Activated CD4-positive, alpha-beta memory T cell treated with anti-CD3 and anti-CD28 coated beads for 36 hours (primary cell): ENCODE results near the gene ENOX2. TPM values are rescaled to one million over a fixed set of nuclear protein-coding genes. Genes with fewer than 3 reads are reported as not detected.
"Not testable (repeated sequence)": the region's sequence is repeated elsewhere in the genome, so short reads cannot be mapped to it uniquely, and the experiment has no call there.

Experiments used
- CTCF ChIA-PET: fragments of 350-600 bp; sonication (Branson Sonifier 250); formaldehyde crosslinking; loops from one replicate; lab custom pipeline; 2021; ENCODE audit warnings: antibody characterized with exemption, inconsistent platforms; lab: Charles Lee
- POLR2A ChIA-PET: fragments of 350-600 bp; sonication (Branson Sonifier 250); formaldehyde crosslinking; loops from one replicate; lab custom pipeline; 2021; ENCODE audit warnings: antibody characterized with exemption; lab: Charles Lee
- DNase-seq: peaks from one replicate; pipeline ENCODE4 v3.0.0-alpha.2; 2020
- H3K27ac Mint-ChIP-seq: one replicate; pipeline ENCODE4 v1.8.0; 2021; ENCODE audit warnings: mixed read lengths
- H3K27me3 Mint-ChIP-seq: one replicate; pipeline ENCODE4 v1.8.0; 2021; ENCODE audit warnings: mixed read lengths
- H3K36me3 Mint-ChIP-seq: one replicate; pipeline ENCODE4 v1.8.0; 2021; ENCODE audit warnings: mixed read lengths
- H3K4me1 Mint-ChIP-seq: one replicate; pipeline ENCODE4 v1.8.0; 2021; ENCODE audit warnings: low read depth, mixed read lengths
- H3K4me3 Mint-ChIP-seq: one replicate; pipeline ENCODE4 v1.8.0; 2021; ENCODE audit warnings: mild to moderate bottlenecking, mixed read lengths
- H3K9me3 Mint-ChIP-seq: one replicate; pipeline ENCODE4 v1.8.0; 2021; ENCODE audit warnings: mixed read lengths
- intact Hi-C: fragments of 100-400 bp; cut with micrococcal nuclease; formaldehyde crosslinking; loops from one replicate; pipeline ENCODE4 v1.15.1; 2023
- total RNA-seq, 2 experiments: library from RNA; stranded (reverse); gene quantifications; one replicate each; pipeline ENCODE4 v1.2.3, GENCODE V29; 2021

The ENOX2 gene
- total RNA-seq, 2 experiments from 2014 or later, result 12.3 to 13.3 TPM

- ChIA-PET CTCF (no interaction called here), POLR2A (no interaction called here)
- H3K27ac Mint-ChIP-seq, result no peak overlapping the region
- no peaks in the 10 kb centered on the region for H3K27me3 Mint-ChIP-seq
- no peaks in the 10 kb centered on the region for H3K36me3 Mint-ChIP-seq
- peaks cover 5% of the 10 kb centered on the region for H3K4me1 Mint-ChIP-seq
- intact Hi-C loops, result no loop called here
- H3K9me3 Mint-ChIP-seq, result no peaks in the 10 kb centered on the region
- no peak for DNase-seq
- H3K4me3 Mint-ChIP-seq, result no peak overlapping the region
These were observed 68.9 kb downstream of the ENOX2 start for GRCh38 chrX:130834149-130834548.

- H3K36me3 Mint-ChIP-seq, result no peaks in the 10 kb centered on the region
- peaks cover 5% of the 10 kb centered on the region for H3K4me1 Mint-ChIP-seq
- no peak overlapping the region for H3K27ac Mint-ChIP-seq
- H3K27me3 Mint-ChIP-seq, result no peaks in the 10 kb centered on the region
- CTCF ChIA-PET, result no interaction called here
- intact Hi-C loops, result no loop called here
- no peaks in the 10 kb centered on the region for H3K9me3 Mint-ChIP-seq
- POLR2A ChIA-PET, result no interaction called here
- DNase-seq, result no peak
- no peak overlapping the region for H3K4me3 Mint-ChIP-seq
These were observed 71.7 kb downstream of the ENOX2 start for GRCh38 chrX:130831347-130831722.

- Mint-ChIP-seq H3K27ac (no peak overlapping the region), H3K4me1 (peaks cover 5% of the 10 kb centered on the region), H3K27me3 (no peaks in the 10 kb centered on the region), H3K4me3 (no peak overlapping the region), H3K36me3 (no peaks in the 10 kb centered on the region), H3K9me3 (no peaks in the 10 kb centered on the region)
- intact Hi-C loops, result no loop called here
- CTCF ChIA-PET, result no interaction called here
- POLR2A ChIA-PET, result no interaction called here
- no peak for DNase-seq
These were observed 72.2 kb downstream of the ENOX2 start for GRCh38 chrX:130830599-130831346.

GRCh38 chrX:130829526-130830515, 73.2 kb downstream of the ENOX2 start:
- ChIA-PET POLR2A (no interaction called here), CTCF (no interaction called here)
- Mint-ChIP-seq H3K27ac (no peak overlapping the region), H3K36me3 (no peaks in the 10 kb centered on the region), H3K27me3 (no peaks in the 10 kb centered on the region), H3K4me3 (no peak overlapping the region), H3K9me3 (no peaks in the 10 kb centered on the region), H3K4me1 (peaks cover 5% of the 10 kb centered on the region)
- no peak for DNase-seq
- intact Hi-C loops, result no loop called here

- H3K36me3 Mint-ChIP-seq, result no peaks in the 10 kb centered on the region
- H3K27me3 Mint-ChIP-seq, result no peaks in the 10 kb centered on the region
- peaks cover 5% of the 10 kb centered on the region for H3K4me1 Mint-ChIP-seq
- no peak for DNase-seq
- intact Hi-C loops, result no loop called here
- H3K4me3 Mint-ChIP-seq, result no peak overlapping the region
- no peak overlapping the region for H3K27ac Mint-ChIP-seq
- ChIA-PET CTCF (no interaction called here), POLR2A (interaction anchor here (0.6 kb wide), 1 partner anchor 561 kb away, joined by 3 read pairs; no protein-coding TSS in a partner anchor)
- H3K9me3 Mint-ChIP-seq, result no peaks in the 10 kb centered on the region
These were observed 74.4 kb downstream of the ENOX2 start for GRCh38 chrX:130828641-130829040.

GRCh38 chrX:130827648-130828047, 75.4 kb downstream of the ENOX2 start:
- no peaks in the 10 kb centered on the region for H3K36me3 Mint-ChIP-seq

GRCh38 chrX:130826249-130826648, 76.8 kb downstream of the ENOX2 start:
- H3K27ac Mint-ChIP-seq, result no peak overlapping the region
- H3K9me3 Mint-ChIP-seq, result no peaks in the 10 kb centered on the region
- intact Hi-C loops, result no loop called here
- no peaks in the 10 kb centered on the region for H3K27me3 Mint-ChIP-seq
- DNase-seq, result no peak
- no peaks in the 10 kb centered on the region for H3K4me1 Mint-ChIP-seq
- CTCF ChIA-PET, result no interaction called here
- POLR2A ChIA-PET, result no interaction called here
- H3K36me3 Mint-ChIP-seq, result no peaks in the 10 kb centered on the region
- no peak overlapping the region for H3K4me3 Mint-ChIP-seq

More at GRCh38 chrX:130827648-130828047, 75.4 kb downstream of the ENOX2 start:
- no peak overlapping the region for H3K4me3 Mint-ChIP-seq
- CTCF ChIA-PET, result no interaction called here
- DNase-seq, result no peak
- no peaks in the 10 kb centered on the region for H3K9me3 Mint-ChIP-seq
- POLR2A ChIA-PET, result no interaction called here
- intact Hi-C loops, result no loop called here
- no peaks in the 10 kb centered on the region for H3K27me3 Mint-ChIP-seq
- H3K4me1 Mint-ChIP-seq, result no peaks in the 10 kb centered on the region
- no peak overlapping the region for H3K27ac Mint-ChIP-seq

GRCh38 chrX:130825525-130825924, 77.5 kb downstream of the ENOX2 start:
- no peak overlapping the region for H3K27ac Mint-ChIP-seq
- intact Hi-C loops, result no loop called here
- ChIA-PET CTCF (no interaction called here), POLR2A (no interaction called here)
- DNase-seq, result no peak
- no peak overlapping the region for H3K4me3 Mint-ChIP-seq
- peaks cover 2% of the 10 kb centered on the region for H3K9me3 Mint-ChIP-seq
- no peaks in the 10 kb centered on the region for H3K27me3 Mint-ChIP-seq
- no peaks in the 10 kb centered on the region for H3K4me1 Mint-ChIP-seq
- no peaks in the 10 kb centered on the region for H3K36me3 Mint-ChIP-seq

- intact Hi-C loops, DNase-seq, H3K4me3 Mint-ChIP-seq, CTCF ChIA-PET, H3K27me3 Mint-ChIP-seq, POLR2A ChIA-PET, H3K4me1 Mint-ChIP-seq, H3K36me3 Mint-ChIP-seq, H3K27ac Mint-ChIP-seq, H3K9me3 Mint-ChIP-seq: not testable (repeated sequence)
These were observed 83.6 kb downstream of the ENOX2 start for GRCh38 chrX:130819367-130819766.

- DNase-seq, H3K4me3 Mint-ChIP-seq, H3K4me1 Mint-ChIP-seq, H3K27ac Mint-ChIP-seq, POLR2A ChIA-PET, CTCF ChIA-PET, intact Hi-C loops, H3K36me3 Mint-ChIP-seq, H3K27me3 Mint-ChIP-seq: not testable (repeated sequence)
- peaks cover 11% of the 10 kb centered on the region for H3K9me3 Mint-ChIP-seq
These were observed 89.1 kb downstream of the ENOX2 start for GRCh38 chrX:130813932-130814331.

- intact Hi-C loops, result no loop called here
- Mint-ChIP-seq H3K27me3 (no peaks in the 10 kb centered on the region), H3K9me3 (peaks cover 7% of the 10 kb centered on the region), H3K4me1 (no peaks in the 10 kb centered on the region), H3K36me3 (peaks cover 7% of the 10 kb centered on the region), H3K27ac (no peak overlapping the region), H3K4me3 (no peak overlapping the region)
- DNase-seq, result no peak
- CTCF ChIA-PET, result no interaction called here
- POLR2A ChIA-PET, result no interaction called here
These were observed 92.4 kb downstream of the ENOX2 start for GRCh38 chrX:130810561-130810960.

- no peaks in the 10 kb centered on the region for H3K36me3 Mint-ChIP-seq
- CTCF ChIA-PET, result no interaction called here
- H3K4me3 Mint-ChIP-seq, result no peak overlapping the region
- intact Hi-C loops, result no loop called here
- no peaks in the 10 kb centered on the region for H3K9me3 Mint-ChIP-seq
- DNase-seq, result no peak
- H3K27me3 Mint-ChIP-seq, result no peaks in the 10 kb centered on the region
- POLR2A ChIA-PET, result no interaction called here
- H3K27ac Mint-ChIP-seq, result no peak overlapping the region
- H3K4me1 Mint-ChIP-seq, result no peaks in the 10 kb centered on the region
These were observed 97.1 kb downstream of the ENOX2 start for GRCh38 chrX:130805903-130806302.
